Hepatocyte (in vitro differentiated cells): Measurements from ENCODE around the gene WNK1. TPM values are rescaled to one million over a fixed set of nuclear protein-coding genes. Genes with fewer than 3 reads are reported as not detected.
A peak's percentile ranks its signal among the peaks of the same experiment; 100 is the strongest.

Experiments used
- DNase-seq: peaks from one replicate; pipeline ENCODE4 v3.0.0-alpha.2; 2016; ENCODE audit warnings: low spot score
- H2AFZ ChIP-seq: fragments of 200-600 bp; sonication (generic); 2 replicates; pipeline ENCODE4 v1.6.0; 2016; ENCODE audit warnings: antibody characterized with exemption, mild to moderate bottlenecking
- H3K27ac ChIP-seq: fragments of 200-600 bp; sonication (generic); 2 replicates; pipeline ENCODE4 v1.5.1; 2016; ENCODE audit warnings: mild to moderate bottlenecking
- H3K27me3 ChIP-seq: fragments of 200-600 bp; sonication (generic); 2 replicates; pipeline ENCODE4 v1.6.1; 2016
- H3K36me3 ChIP-seq: fragments of 200-600 bp; sonication (generic); replicated peaks from 2 replicates; pipeline ENCODE4 v1.5.1; 2016; ENCODE audit warnings: low read depth; ENCODE audit not compliant: insufficient read depth
- H3K4me1 ChIP-seq: fragments of 200-600 bp; sonication (generic); 2 replicates; pipeline ENCODE4 v1.5.1; 2016; ENCODE audit warnings: mild to moderate bottlenecking, moderate library complexity; ENCODE audit not compliant: insufficient read depth
- H3K4me2 ChIP-seq: fragments of 200-600 bp; sonication (generic); 2 replicates; pipeline ENCODE4 v1.6.0; 2016
- H3K4me3 ChIP-seq: fragments of 200-600 bp; sonication (generic); 2 replicates; pipeline ENCODE4 v1.5.1; 2016; ENCODE audit warnings: mild to moderate bottlenecking
- H3K79me2 ChIP-seq: fragments of 200-600 bp; sonication (generic); 2 replicates; pipeline ENCODE4 v1.6.0; 2017; ENCODE audit warnings: mild to moderate bottlenecking
- H3K9me2 ChIP-seq: fragments of 200-600 bp; sonication (generic); replicated peaks from 2 replicates; pipeline ENCODE4 v1.6.0; 2017; ENCODE audit warnings: mild to moderate bottlenecking; ENCODE audit not compliant: insufficient read depth
- H3K9me3 ChIP-seq: fragments of 200-600 bp; sonication (generic); 2 replicates; pipeline ENCODE4 v1.5.1; 2016; ENCODE audit warnings: low read depth, mild to moderate bottlenecking
- H4K20me1 ChIP-seq: fragments of 200-600 bp; sonication (generic); 2 replicates; pipeline ENCODE4 v1.6.0; 2016; ENCODE audit warnings: mild to moderate bottlenecking; ENCODE audit not compliant: insufficient read depth, poor library complexity, severe bottlenecking
- EZH2 ChIP-seq: fragments of 200-600 bp; sonication (generic); IDR thresholded peaks from 2 replicates; pipeline ENCODE4 v1.6.1; 2016; ENCODE audit warnings: antibody characterized with exemption, mild to moderate bottlenecking, borderline replicate concordance
- EZH2phosphoT487 ChIP-seq: fragments of 200-600 bp; sonication (generic); IDR thresholded peaks from one replicate; pipeline ENCODE4 v1.6.1; 2018; ENCODE audit warnings: antibody characterized with exemption, mild to moderate bottlenecking, low read depth, moderate library complexity; ENCODE audit not compliant: unreplicated experiment, severe bottlenecking
- WGBS: methylation state at CpG from one replicate; pipeline ENCODE4 v1.1.6; 2016; ENCODE audit warnings: low lambda C conversion rate; ENCODE audit errors: missing lambda C conversion rate; 5-methylcytosine and 5-hydroxymethylcytosine counted together
- polyA plus RNA-seq: library from polyadenylated mRNA; unstranded; fragments of >200 nt; fragmentation: Nextera tagmentation; extraction: Ambion mirVana; gene quantifications from 2 replicates; pipeline ENCODE4 v1.2.1, GENCODE V29; 2016
- total RNA-seq: library from RNA; depleted of rRNA; stranded (reverse); fragments of >200 nt; gene quantifications from 2 replicates; pipeline ENCODE4 v1.2.3, GENCODE V29; 2014
- TF ChIP-seq, protein P1 (sequence below): fragments of 200-600 bp; sonication (generic); IDR thresholded peaks from 2 replicates; pipeline ENCODE4 v1.5.1; 2016; ENCODE audit warnings: antibody characterized with exemption, mild to moderate bottlenecking; ENCODE audit not compliant: poor library complexity

Gene WNK1
- total and polyA plus RNA-seq, 2 experiments from 2014 or later = 58.5 to 62.6 TPM

DNA sequence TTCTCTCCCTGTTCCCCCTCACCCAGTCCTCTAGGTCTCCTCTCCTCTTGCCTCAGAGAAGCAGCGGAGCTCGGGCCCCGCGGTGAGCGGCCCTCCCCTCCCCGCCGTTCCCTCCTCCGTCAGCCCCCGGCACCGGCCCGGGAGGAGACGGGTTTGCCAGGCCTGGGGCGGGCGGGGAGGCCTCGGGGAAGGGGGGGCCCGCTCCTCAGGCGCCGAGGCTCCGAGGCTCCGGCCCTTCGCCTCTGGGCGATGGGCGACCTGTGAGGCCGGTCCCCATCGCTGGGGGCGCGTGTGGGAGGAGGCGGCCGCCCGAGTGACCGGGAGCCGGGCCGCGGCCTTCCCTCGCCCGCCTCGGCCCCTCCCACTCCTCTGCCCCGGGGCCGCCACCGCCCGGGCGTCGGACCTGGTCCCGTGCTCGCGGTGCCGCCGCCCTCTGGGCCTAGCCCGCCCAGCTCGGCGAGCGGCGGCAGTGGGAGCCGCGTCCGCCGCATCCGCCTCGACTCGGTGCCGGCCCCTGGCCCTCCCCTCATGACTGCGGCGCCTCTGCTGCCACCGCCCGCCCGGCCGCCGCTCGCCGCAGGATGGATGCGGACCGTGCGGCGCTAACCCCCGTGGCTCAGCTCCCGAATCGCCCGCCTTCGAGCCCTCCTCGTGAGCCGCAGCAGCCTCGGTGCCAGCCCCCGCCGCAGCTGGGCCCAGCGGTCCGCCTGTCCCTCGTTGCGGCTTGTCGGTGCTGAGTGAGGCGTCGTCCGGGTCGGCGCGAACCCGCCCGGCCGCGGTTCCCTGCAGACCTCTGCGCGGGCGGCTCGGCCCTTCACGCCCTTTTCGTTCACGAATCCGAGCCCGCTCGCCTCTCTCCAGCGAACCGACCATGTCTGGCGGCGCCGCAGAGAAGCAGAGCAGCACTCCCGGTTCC is 574 bp downstream of the WNK1 start:
- 0% methylated on average over 52 of the region's 115 CpGs for WGBS
- Histone ChIP-seq H3K4me3 (peak overlapping the region; percentile 23), H3K4me1 (peaks cover 12% of the 10 kb centered on the region), H3K9me2 (no peaks in the 10 kb centered on the region), H3K36me3 (no peaks in the 10 kb centered on the region), H4K20me1 (peaks cover 43% of the 10 kb centered on the region), H3K79me2 (peaks cover 50% of the 10 kb centered on the region), H2AFZ (peak overlapping the region; percentile 69), H3K27ac (peak overlapping the region; percentile 97), H3K9me3 (no peaks in the 10 kb centered on the region), H3K4me2 (peak overlapping the region; percentile 90), H3K27me3 (no peaks in the 10 kb centered on the region)
- peak; percentile 87 for DNase-seq
- TF ChIP-seq EZH2 = no peak
- TF ChIP-seq EZH2phosphoT487 = no peak
- TF ChIP-seq, protein P1, sequence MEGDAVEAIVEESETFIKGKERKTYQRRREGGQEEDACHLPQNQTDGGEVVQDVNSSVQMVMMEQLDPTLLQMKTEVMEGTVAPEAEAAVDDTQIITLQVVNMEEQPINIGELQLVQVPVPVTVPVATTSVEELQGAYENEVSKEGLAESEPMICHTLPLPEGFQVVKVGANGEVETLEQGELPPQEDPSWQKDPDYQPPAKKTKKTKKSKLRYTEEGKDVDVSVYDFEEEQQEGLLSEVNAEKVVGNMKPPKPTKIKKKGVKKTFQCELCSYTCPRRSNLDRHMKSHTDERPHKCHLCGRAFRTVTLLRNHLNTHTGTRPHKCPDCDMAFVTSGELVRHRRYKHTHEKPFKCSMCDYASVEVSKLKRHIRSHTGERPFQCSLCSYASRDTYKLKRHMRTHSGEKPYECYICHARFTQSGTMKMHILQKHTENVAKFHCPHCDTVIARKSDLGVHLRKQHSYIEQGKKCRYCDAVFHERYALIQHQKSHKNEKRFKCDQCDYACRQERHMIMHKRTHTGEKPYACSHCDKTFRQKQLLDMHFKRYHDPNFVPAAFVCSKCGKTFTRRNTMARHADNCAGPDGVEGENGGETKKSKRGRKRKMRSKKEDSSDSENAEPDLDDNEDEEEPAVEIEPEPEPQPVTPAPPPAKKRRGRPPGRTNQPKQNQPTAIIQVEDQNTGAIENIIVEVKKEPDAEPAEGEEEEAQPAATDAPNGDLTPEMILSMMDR = peak; percentile 23

DNA sequence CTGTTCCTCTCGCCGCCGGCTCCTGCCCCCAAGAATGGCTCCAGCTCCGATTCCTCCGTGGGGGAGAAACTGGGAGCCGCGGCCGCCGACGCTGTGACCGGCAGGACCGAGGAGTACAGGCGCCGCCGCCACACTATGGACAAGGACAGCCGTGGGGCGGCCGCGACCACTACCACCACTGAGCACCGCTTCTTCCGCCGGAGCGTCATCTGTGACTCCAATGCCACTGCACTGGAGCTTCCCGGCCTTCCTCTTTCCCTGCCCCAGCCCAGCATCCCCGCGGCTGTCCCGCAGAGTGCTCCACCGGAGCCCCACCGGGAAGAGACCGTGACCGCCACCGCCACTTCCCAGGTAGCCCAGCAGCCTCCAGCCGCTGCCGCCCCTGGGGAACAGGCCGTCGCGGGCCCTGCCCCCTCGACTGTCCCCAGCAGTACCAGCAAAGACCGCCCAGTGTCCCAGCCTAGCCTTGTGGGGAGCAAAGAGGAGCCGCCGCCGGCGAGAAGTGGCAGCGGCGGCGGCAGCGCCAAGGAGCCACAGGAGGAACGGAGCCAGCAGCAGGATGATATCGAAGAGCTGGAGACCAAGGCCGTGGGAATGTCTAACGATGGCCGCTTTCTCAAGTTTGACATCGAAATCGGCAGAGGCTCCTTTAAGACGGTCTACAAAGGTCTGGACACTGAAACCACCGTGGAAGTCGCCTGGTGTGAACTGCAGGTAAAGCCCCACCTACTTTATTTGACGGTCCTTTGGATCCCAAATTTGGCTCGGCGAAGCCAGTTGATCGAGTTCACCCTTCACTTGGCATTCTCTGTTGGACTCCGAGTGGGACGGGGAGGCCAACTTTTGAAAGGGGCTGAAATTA is 1.5 kb downstream of the WNK1 start:
- H3K27me3 ChIP-seq = no peaks in the 10 kb centered on the region
- peaks cover 12% of the 10 kb centered on the region for H3K4me1 ChIP-seq
- WGBS = 1% methylated on average over 62 of the region's 63 CpGs
- TF ChIP-seq EZH2phosphoT487 (no peak), EZH2 (no peak)
- TF ChIP-seq, protein P1 = no peak
- peak overlapping the region; percentile 90 for H3K4me2 ChIP-seq
- peak overlapping the region; percentile 97 for H3K27ac ChIP-seq
- no peaks in the 10 kb centered on the region for H3K36me3 ChIP-seq
- no peak overlapping the region for H2AFZ ChIP-seq
- peak overlapping the region; percentile 23 for H3K4me3 ChIP-seq
- peak; percentile 60 for DNase-seq
- peaks cover 57% of the 10 kb centered on the region for H3K79me2 ChIP-seq
- H3K9me2 ChIP-seq = no peaks in the 10 kb centered on the region
- peaks cover 48% of the 10 kb centered on the region for H4K20me1 ChIP-seq
- H3K9me3 ChIP-seq = no peaks in the 10 kb centered on the region

DNA sequence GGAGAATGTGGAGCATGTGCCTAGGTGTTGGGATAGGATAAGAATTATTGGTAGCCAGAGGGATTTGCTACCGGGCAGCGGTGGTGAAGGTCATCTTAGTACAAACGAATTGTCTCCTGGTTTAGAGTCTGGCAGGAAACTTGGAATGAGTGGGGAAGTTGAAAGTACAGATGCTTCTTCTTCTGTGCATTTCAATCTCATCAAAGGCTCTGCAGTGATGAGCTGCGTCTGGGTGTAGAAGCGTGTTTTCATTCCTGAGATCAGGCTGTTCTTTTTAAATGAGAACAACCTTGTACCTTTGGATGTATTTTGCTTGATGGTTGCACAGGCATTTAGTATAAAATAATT is 2.1 kb downstream of the WNK1 start:
- peak overlapping the region; percentile 23 for H3K4me3 ChIP-seq
- H3K79me2 ChIP-seq = peaks cover 63% of the 10 kb centered on the region
- no peaks in the 10 kb centered on the region for H3K9me3 ChIP-seq
- peaks cover 54% of the 10 kb centered on the region for H4K20me1 ChIP-seq
- H3K4me2 ChIP-seq = peak overlapping the region; percentile 90
- H3K27ac ChIP-seq = peak overlapping the region; percentile 97
- TF ChIP-seq EZH2phosphoT487 = no peak
- no peaks in the 10 kb centered on the region for H3K27me3 ChIP-seq
- no peak overlapping the region for H2AFZ ChIP-seq
- 3% methylated on average over 5 of the region's 5 CpGs for WGBS
- no peaks in the 10 kb centered on the region for H3K9me2 ChIP-seq
- DNase-seq = peak; percentile 11
- H3K36me3 ChIP-seq = no peaks in the 10 kb centered on the region
- H3K4me1 ChIP-seq = peaks cover 12% of the 10 kb centered on the region
